Neural cell (in vitro differentiated cells): Measurements from ENCODE around the gene NEK6.

ENCODE experiments used
- EP300 ChIP-seq: fragments of 450-650 bp; conservative IDR thresholded peaks from 2 replicates; pipeline ENCODE4 v1.6.1; 2014; ENCODE audit warnings: antibody characterized with exemption, mild to moderate bottlenecking, moderate library complexity; ENCODE audit not compliant: poor library complexity, severe bottlenecking
- RAD21 ChIP-seq: fragments of 450-650 bp; conservative IDR thresholded peaks from 2 replicates; pipeline ENCODE4 v1.6.1; 2014; ENCODE audit warnings: antibody characterized with exemption, mild to moderate bottlenecking, moderate library complexity

- TF ChIP-seq EP300 (no peak), RAD21 (no peak)
Observed at GRCh38 chr9:124345063-124345462, 87.3 kb downstream of the NEK6 start.
